Stomach smooth muscle (tissue), 2 donors: ENCODE measurements around the gene LYPD6.
A peak's percentile ranks its signal among the peaks of the same experiment; 100 is the strongest.
"Not testable (repeated sequence)": the region's sequence is repeated elsewhere in the genome, so short reads cannot be mapped to it uniquely, and the experiment has no call there.

Source experiments
- H3K27ac ChIP-seq: one replicate; pipeline ENCODE4 v1.7.0; 2013; ENCODE audit warnings: mild to moderate bottlenecking, low read length, inconsistent platforms
- H3K27me3 ChIP-seq, 2 donors: one replicate each; pipeline ENCODE4 v1.7.0; 2013; ENCODE audit warnings: low read length in 2 of 2; ENCODE audit not compliant: insufficient read depth in 2 of 2, control insufficient read depth in 1 of 2
- H3K36me3 ChIP-seq, 2 donors: one replicate each; pipeline ENCODE4 v1.7.0; 2013; ENCODE audit warnings: low read length in 2 of 2; ENCODE audit not compliant: control insufficient read depth in 2 of 2, insufficient read depth in 2 of 2
- H3K4me1 ChIP-seq: one replicate; pipeline ENCODE4 v1.7.0; 2013; ENCODE audit warnings: low read length; ENCODE audit not compliant: control insufficient read depth, insufficient read depth
- H3K4me3 ChIP-seq, 2 donors: one replicate each; pipeline ENCODE4 v1.7.0; 2013; ENCODE audit warnings: low read length in 2 of 2
- H3K9ac ChIP-seq, 2 donors: one replicate each; pipeline ENCODE4 v1.7.0; 2013; ENCODE audit warnings: low read length in 2 of 2, mild to moderate bottlenecking in 1 of 2
- H3K9me3 ChIP-seq, 2 donors: one replicate each; pipeline ENCODE4 v1.7.0; 2013; ENCODE audit warnings: low read length in 2 of 2; ENCODE audit not compliant: control insufficient read depth in 2 of 2
- donor health status: healthy.
- donor health status: Pancreatic carcinoma.

LYPD6 gene

GRCh38 chr2:149318566-149318965, 11.8 kb upstream of the LYPD6 start:
- not testable (repeated sequence) for H3K9me3 ChIP-seq, H3K36me3 ChIP-seq, H3K27ac ChIP-seq, H3K4me3 ChIP-seq, H3K27me3 ChIP-seq, H3K4me1 ChIP-seq, H3K9ac ChIP-seq

- H3K4me1 ChIP-seq, result no peaks in the 10 kb centered on the region
- H3K9me3 ChIP-seq, result no peaks in the 10 kb centered on the region
- H3K36me3 ChIP-seq, result no peaks in the 10 kb centered on the region
- no peaks in the 10 kb centered on the region for H3K27me3 ChIP-seq
- no peak overlapping the region for H3K27ac ChIP-seq
- no peak overlapping the region for H3K9ac ChIP-seq
- no peak overlapping the region for H3K4me3 ChIP-seq
Measured at GRCh38 chr2:149320362-149320761, 10.0 kb upstream of the LYPD6 start.

- Histone ChIP-seq H3K4me3 (peak overlapping the region in 1 of 2 donors; percentile 79), H3K36me3 (no peaks in the 10 kb centered on the region), H3K9ac (no peak overlapping the region), H3K27me3 (peaks cover 9% of the 10 kb centered on the region in 2 donors), H3K9me3 (no peaks in the 10 kb centered on the region), H3K27ac (no peak overlapping the region), H3K4me1 (peaks cover 17% of the 10 kb centered on the region)
Measured at GRCh38 chr2:149329068-149329467, 1.3 kb upstream of the LYPD6 start.

- Histone ChIP-seq H3K27ac (no peak overlapping the region), H3K36me3 (no peaks in the 10 kb centered on the region), H3K4me1 (peaks cover 17% of the 10 kb centered on the region), H3K9me3 (no peaks in the 10 kb centered on the region), H3K27me3 (peaks cover 9 to 11% of the 10 kb centered on the region in 2 donors), H3K9ac (peak overlapping the region; percentile 13 to 50), H3K4me3 (peak overlapping the region; percentile 78 to 79)
Measured at GRCh38 chr2:149329489-149330126, 779 bp upstream of the LYPD6 start.

GRCh38 chr2:149331023-149331400, 625 bp downstream of the LYPD6 start:
- Histone ChIP-seq H3K9me3 (no peaks in the 10 kb centered on the region), H3K27me3 (peaks cover 9 to 11% of the 10 kb centered on the region in 2 donors), H3K4me3 (peak overlapping the region; percentile 64 to 79), H3K9ac (peak overlapping the region; percentile 13 to 41), H3K36me3 (no peaks in the 10 kb centered on the region), H3K27ac (no peak overlapping the region), H3K4me1 (peaks cover 17% of the 10 kb centered on the region)

- Histone ChIP-seq H3K27ac (no peak overlapping the region), H3K36me3 (no peaks in the 10 kb centered on the region), H3K4me3 (no peak overlapping the region), H3K9me3 (no peaks in the 10 kb centered on the region), H3K4me1 (peaks cover 17% of the 10 kb centered on the region), H3K9ac (no peak overlapping the region), H3K27me3 (peaks cover 9 to 11% of the 10 kb centered on the region in 2 donors)
Measured at GRCh38 chr2:149332364-149332763, 2.0 kb downstream of the LYPD6 start.

- no peak overlapping the region for H3K4me3 ChIP-seq
- H3K27me3 ChIP-seq, result peaks cover 9 to 11% of the 10 kb centered on the region in 2 donors
- no peak overlapping the region for H3K9ac ChIP-seq
- H3K27ac ChIP-seq, result no peak overlapping the region
- H3K4me1 ChIP-seq, result peaks cover 17% of the 10 kb centered on the region
- H3K9me3 ChIP-seq, result no peaks in the 10 kb centered on the region
- H3K36me3 ChIP-seq, result no peaks in the 10 kb centered on the region
Measured at GRCh38 chr2:149333636-149334035, 3.2 kb downstream of the LYPD6 start.

GRCh38 chr2:149334156-149334555, 3.8 kb downstream of the LYPD6 start:
- Histone ChIP-seq H3K9me3 (no peaks in the 10 kb centered on the region), H3K27me3 (peaks cover 9 to 11% of the 10 kb centered on the region in 2 donors)

GRCh38 chr2:149339324-149339723, 8.9 kb downstream of the LYPD6 start:
- H3K27me3 ChIP-seq, result peaks cover 0 to 1% of the 10 kb centered on the region in 2 donors

More at GRCh38 chr2:149334156-149334555, 3.8 kb downstream of the LYPD6 start:
- Histone ChIP-seq H3K4me1 (peaks cover 16% of the 10 kb centered on the region), H3K4me3 (no peak overlapping the region), H3K9ac (no peak overlapping the region), H3K36me3 (no peaks in the 10 kb centered on the region), H3K27ac (no peak overlapping the region)

GRCh38 chr2:149342509-149342908, 12.1 kb downstream of the LYPD6 start:
- H3K36me3 ChIP-seq, result no peaks in the 10 kb centered on the region
- no peaks in the 10 kb centered on the region for H3K9me3 ChIP-seq
- no peak overlapping the region for H3K27ac ChIP-seq
- no peak overlapping the region for H3K4me3 ChIP-seq
- H3K4me1 ChIP-seq, result no peaks in the 10 kb centered on the region
- H3K9ac ChIP-seq, result no peak overlapping the region
- H3K27me3 ChIP-seq, result no peaks in the 10 kb centered on the region

More at GRCh38 chr2:149339324-149339723, 8.9 kb downstream of the LYPD6 start:
- no peaks in the 10 kb centered on the region for H3K9me3 ChIP-seq
- no peak overlapping the region for H3K27ac ChIP-seq
- H3K9ac ChIP-seq, result no peak overlapping the region
- H3K4me1 ChIP-seq, result no peaks in the 10 kb centered on the region
- no peak overlapping the region for H3K4me3 ChIP-seq
- H3K36me3 ChIP-seq, result no peaks in the 10 kb centered on the region

GRCh38 chr2:149344105-149344504, 13.7 kb downstream of the LYPD6 start:
- Histone ChIP-seq H3K4me3 (no peak overlapping the region), H3K9me3 (no peaks in the 10 kb centered on the region), H3K4me1 (no peaks in the 10 kb centered on the region), H3K27me3 (no peaks in the 10 kb centered on the region), H3K9ac (no peak overlapping the region), H3K27ac (no peak overlapping the region), H3K36me3 (no peaks in the 10 kb centered on the region)
